GM12874 (cell line): ENCODE measurements around the gene ILRUN.

Experiments
- CTCF ChIP-seq: IDR thresholded peaks from 2 replicates; pipeline ENCODE4 v1.5.1; 2011; ENCODE audit warnings: low read depth, mild to moderate bottlenecking, control low read depth, low read length, moderate library complexity; ENCODE audit not compliant: insufficient read depth

ILRUN gene

GRCh38 chr6:34657037-34657306 is 39.6 kb downstream of the ILRUN start:
- TF ChIP-seq CTCF = no peak

DNA sequence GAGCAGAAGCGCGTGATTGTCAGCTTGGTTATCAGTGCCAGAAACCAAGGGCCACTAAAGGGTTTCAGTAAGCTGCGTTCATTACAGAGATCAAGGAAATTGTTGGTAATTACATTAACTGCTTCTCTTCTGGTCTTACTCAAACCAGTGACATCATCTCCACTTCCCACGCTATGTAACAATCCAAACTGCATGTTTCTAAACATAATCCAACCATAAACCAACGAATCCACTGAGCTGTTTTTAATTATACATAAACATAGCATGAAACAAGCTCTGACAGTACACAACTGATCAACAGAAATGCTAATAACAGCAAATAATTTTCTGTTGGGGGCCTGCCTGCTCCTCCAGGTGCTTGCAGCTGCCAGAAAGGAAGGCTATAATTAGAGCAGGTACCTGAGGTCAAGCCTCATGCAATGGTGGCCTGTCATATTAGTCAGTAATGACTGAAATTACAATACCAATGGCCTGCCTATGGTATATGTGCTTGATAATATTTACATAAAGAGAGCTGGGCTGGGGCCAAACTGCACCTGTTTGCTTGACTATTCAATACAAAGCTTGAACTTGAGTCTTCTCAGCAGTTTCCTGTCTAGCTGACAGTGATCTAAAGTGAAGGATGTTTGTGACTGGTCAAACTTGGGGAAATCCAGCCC is 40.1 kb downstream of the ILRUN start:
- TF ChIP-seq CTCF = no peak

DNA sequence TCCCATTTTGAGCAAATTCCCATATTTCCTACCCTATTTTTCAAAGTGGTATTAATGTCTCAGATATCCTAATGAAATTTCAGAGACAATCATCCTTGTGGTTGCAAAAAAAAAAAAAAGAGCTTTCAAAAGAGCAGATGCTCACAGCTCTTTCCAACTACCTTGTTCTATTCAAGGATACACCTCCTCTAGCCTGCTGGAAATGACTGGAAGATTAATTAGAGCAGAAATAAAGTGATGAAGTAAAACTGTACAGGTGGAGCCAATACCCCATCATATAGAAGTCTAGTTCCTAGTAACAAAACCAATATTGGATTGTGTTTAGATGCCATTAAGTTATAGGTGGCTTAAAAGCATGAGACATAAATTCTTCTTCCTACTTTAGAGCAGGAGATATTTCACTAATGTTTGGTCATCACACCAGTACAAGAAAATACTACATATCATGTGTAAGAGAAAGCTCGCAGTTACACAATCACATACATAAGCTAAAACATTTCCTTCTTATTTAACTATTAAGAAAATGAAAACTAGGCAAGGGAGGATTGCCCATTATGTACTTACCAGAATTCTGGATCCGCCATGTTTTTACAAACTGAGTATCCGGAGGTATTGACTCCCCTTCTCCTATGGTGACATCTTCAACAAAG is 42.4 kb downstream of the ILRUN start:
- TF ChIP-seq CTCF = no peak

DNA sequence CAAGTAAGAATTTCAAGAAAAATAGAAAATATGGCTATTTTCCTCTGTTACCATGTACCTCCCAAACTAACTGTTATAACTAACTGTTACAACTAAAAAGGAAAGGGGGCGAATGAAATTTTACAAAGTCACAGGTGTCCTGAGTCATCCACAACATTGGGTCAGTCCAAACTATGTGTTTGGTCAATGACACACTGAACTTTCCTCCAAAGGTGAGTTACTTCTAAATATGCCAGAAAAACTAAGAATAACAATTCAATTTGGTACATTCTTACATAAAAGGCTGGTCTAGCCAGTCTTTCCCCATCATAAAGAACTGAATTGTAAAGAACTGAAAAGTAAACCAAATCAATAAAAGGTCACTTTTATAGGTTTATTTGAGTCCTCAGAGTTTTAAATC is 44.3 kb downstream of the ILRUN start:
- TF ChIP-seq CTCF = no peak

GRCh38 chr6:34650823-34651222 is 45.7 kb downstream of the ILRUN start:
- TF ChIP-seq CTCF = no peak

GRCh38 chr6:34648806-34649205 is 47.8 kb downstream of the ILRUN start:
- TF ChIP-seq CTCF = no peak
